Measurements from ENCODE around the gene B9D1.

B9D1 gene

GRCh38 chr17:19295473-19296135 lies 66.9 kb downstream of the B9D1 start:
- Histone ChIP-seq H3K9me3 (ENCODE audit: control insufficient read depth, insufficient read depth, low read length) (no peaks in the 10 kb centered on the region), H3K79me2 (ENCODE audit: control insufficient read depth, low read length) (no peaks in the 10 kb centered on the region), H3K27me3 (ENCODE audit: control insufficient read depth, low read length) (peaks cover 62% of the 10 kb centered on the region), H3K27ac (ENCODE audit: low read depth, low read length) (no peak overlapping the region), H4K20me1 (ENCODE audit: control insufficient read depth, insufficient read depth, low read depth, low read length) (peaks cover 13% of the 10 kb centered on the region; the same call in 1 of the 2 replicates), H3K4me3 (ENCODE audit: low read length) (no peak overlapping the region), H3K4me2 (ENCODE audit: low read length) (no peak overlapping the region), H3K9me2 (replicated peaks; ENCODE audit: control insufficient read depth, low read length) (no peaks in the 10 kb centered on the region), H3K36me3 (ENCODE audit: control insufficient read depth, low read length) (no peaks in the 10 kb centered on the region), H3F3A (ENCODE audit: control insufficient read depth, insufficient read depth) (0 out of 2 replicates have a peak, but pooled peaks cover 2% of the 10 kb centered on the region), H3K4me1 (ENCODE audit: control insufficient read depth, low read length) (no peaks in the 10 kb centered on the region)
- TF ChIP-seq EZH2phosphoT487 (IDR thresholded peaks at IDR 0.05; ENCODE audit: borderline replicate concordance, low read length), result no peak
- no peak for TF ChIP-seq CTCF (IDR thresholded peaks at IDR 0.05; ENCODE audit: low read depth, low read length, poor library complexity, severe bottlenecking)

GRCh38 chr17:19294443-19294842 lies 68.1 kb downstream of the B9D1 start:
- Histone ChIP-seq H4K20me1 (ENCODE audit: control insufficient read depth, insufficient read depth, low read depth, low read length) (peaks cover 8% of the 10 kb centered on the region; the same call in 1 of the 2 replicates), H3K4me2 (ENCODE audit: low read length) (no peak overlapping the region), H3K4me3 (ENCODE audit: low read length) (no peak overlapping the region), H3K27me3 (ENCODE audit: control insufficient read depth, low read length) (peaks cover 59% of the 10 kb centered on the region), H3K27ac (ENCODE audit: low read depth, low read length) (no peak overlapping the region), H3K4me1 (ENCODE audit: control insufficient read depth, low read length) (no peaks in the 10 kb centered on the region), H3K36me3 (ENCODE audit: control insufficient read depth, low read length) (no peaks in the 10 kb centered on the region), H3K9me2 (replicated peaks; ENCODE audit: control insufficient read depth, low read length) (no peaks in the 10 kb centered on the region), H3K9me3 (ENCODE audit: control insufficient read depth, insufficient read depth, low read length) (no peaks in the 10 kb centered on the region), H3K79me2 (ENCODE audit: control insufficient read depth, low read length) (no peaks in the 10 kb centered on the region), H3F3A (ENCODE audit: control insufficient read depth, insufficient read depth) (0 out of 2 replicates have a peak, but pooled peaks cover 2% of the 10 kb centered on the region)
- TF ChIP-seq EZH2phosphoT487 (IDR thresholded peaks at IDR 0.05; ENCODE audit: borderline replicate concordance, low read length) (no peak), CTCF (IDR thresholded peaks at IDR 0.05; ENCODE audit: low read depth, low read length, poor library complexity, severe bottlenecking) (no peak)
